CD4-positive, alpha-beta T cell (primary cell): ENCODE data around the gene KRT15. TPM values are rescaled to one million over a fixed set of nuclear protein-coding genes. Genes with fewer than 3 reads are reported as not detected.

Experiments
- ATAC-seq: fragments of 200-7000 bp; cut with Tn5 transposase; one replicate; pipeline ENCODE4 v1.10.0; 2022; ENCODE audit warnings: mild to moderate bottlenecking; ENCODE audit not compliant: poor library complexity
- CTCF ChIA-PET: fragments of 350-600 bp; sonication (Branson Sonifier 250); formaldehyde crosslinking; loops from one replicate; lab custom pipeline; 2021; ENCODE audit warnings: antibody characterized with exemption, inconsistent platforms; lab: Charles Lee
- POLR2A ChIA-PET: fragments of 350-600 bp; sonication (Branson Sonifier 250); formaldehyde crosslinking; loops from one replicate; lab custom pipeline; 2021; ENCODE audit warnings: antibody characterized with exemption, inconsistent platforms; lab: Charles Lee
- DNase-seq, 14 experiments: peaks; one replicate each; pipeline ENCODE4 v3.0.0-alpha.2; 2013 to 2020; ENCODE audit warnings: mixed read lengths in 2 of 14
- H3K27ac ChIP-seq, 2 donors: one replicate each; pipeline versions ENCODE4 v1.5.1 to v1.7.0; 2013; ENCODE audit warnings: low read length in 2 of 2, low read depth in 1 of 2, mild to moderate bottlenecking in 1 of 2
- H3K27me3 ChIP-seq, 2 experiments: 1 replicate in 1 of 2; 2 replicates in 1 of 2; pipeline versions ENCODE4 v1.6.1 to v1.7.0; 2013; ENCODE audit warnings: low read length in 2 of 2, control low read depth in 1 of 2, mild to moderate bottlenecking in 1 of 2, moderate library complexity in 1 of 2; ENCODE audit not compliant: insufficient read depth in 2 of 2, control insufficient read depth in 1 of 2
- H3K36me3 ChIP-seq: one replicate; pipeline ENCODE4 v1.6.1; 2013; ENCODE audit warnings: low read length, control low read depth; ENCODE audit not compliant: insufficient read depth
- H3K4me1 ChIP-seq: one replicate; pipeline ENCODE4 v1.6.1; 2013; ENCODE audit warnings: low read length, control low read depth; ENCODE audit not compliant: insufficient read depth
- H3K4me3 ChIP-seq: one replicate; pipeline ENCODE4 v1.5.1; 2013; ENCODE audit warnings: mild to moderate bottlenecking, low read length, moderate library complexity
- H3K9me3 ChIP-seq, 2 experiments: 1 replicate in 1 of 2; 2 replicates in 1 of 2; pipeline versions ENCODE4 v1.6.1 to v1.7.0; 2013; ENCODE audit warnings: low read length in 2 of 2, mild to moderate bottlenecking in 2 of 2, control low read depth in 1 of 2, moderate library complexity in 1 of 2; ENCODE audit not compliant: control insufficient read depth in 1 of 2, insufficient read depth in 1 of 2
- H3K27ac Mint-ChIP-seq: one replicate; pipeline ENCODE4 v1.8.0; 2020; ENCODE audit warnings: mixed read lengths
- H3K27me3 Mint-ChIP-seq: one replicate; pipeline ENCODE4 v1.8.0; 2021; ENCODE audit warnings: mixed read lengths
- H3K36me3 Mint-ChIP-seq: one replicate; pipeline ENCODE4 v1.8.0; 2021; ENCODE audit warnings: low read depth, mixed read lengths
- H3K4me1 Mint-ChIP-seq: one replicate; pipeline ENCODE4 v1.8.0; 2021; ENCODE audit warnings: low read depth, mixed read lengths
- H3K4me3 Mint-ChIP-seq: one replicate; pipeline ENCODE4 v1.8.0; 2020; ENCODE audit warnings: mild to moderate bottlenecking, mixed read lengths
- H3K9me3 Mint-ChIP-seq: one replicate; pipeline ENCODE4 v1.8.0; 2020; ENCODE audit warnings: mixed read lengths
- CTCF ChIP-seq: fragments of 200-600 bp; IDR thresholded peaks from one replicate; pipeline ENCODE4 v1.8.0; 2022; ENCODE audit warnings: antibody characterized with exemption, mild to moderate bottlenecking
- intact Hi-C, 2 experiments: fragments of 100-400 bp; cut with DNase I in 1 of 2; cut with micrococcal nuclease in 1 of 2; formaldehyde crosslinking; loops; one replicate each; pipeline versions ENCODE4 v1.15.1 to v1.9.0; 2023 to 2025; cut with DNase I, micrococcal nuclease
- total RNA-seq, 174 experiments: library from RNA in 2 of 174; stranded (reverse) in 2 of 174; gene quantifications; one replicate each; pipeline ENCODE4 v1.2.3 and lab custom pipeline; 2021 to 2026

KRT15 gene
- total RNA-seq, 2 experiments from 2014 or later = not detected

GRCh38 chr17:41553987-41554680 lies 35.4 kb upstream of the KRT15 start:
- Mint-ChIP-seq H3K27me3 (peaks cover 38% of the 10 kb centered on the region), H3K4me1 (peaks cover 4% of the 10 kb centered on the region), H3K36me3 (no peaks in the 10 kb centered on the region), H3K9me3 (no peaks in the 10 kb centered on the region), H3K4me3 (no peak overlapping the region), H3K27ac (no peak overlapping the region)
- ATAC-seq = no peak
- DNase-seq = no peak
- CTCF ChIA-PET = interaction anchor here (1.9 kb wide), 1 partner anchor 94 kb away, joined by 8 read pairs; no protein-coding TSS in a partner anchor
- Histone ChIP-seq H3K4me3 (no peak overlapping the region), H3K27me3 (peaks cover 12 to 15% of the 10 kb centered on the region in 2 experiments), H3K4me1 (peaks cover 7% of the 10 kb centered on the region), H3K27ac (no peak overlapping the region), H3K9me3 (no peaks in the 10 kb centered on the region), H3K36me3 (no peaks in the 10 kb centered on the region)
- no peak for TF ChIP-seq CTCF
- intact Hi-C loops = no loop called here
- POLR2A ChIA-PET = no interaction called here

GRCh38 chr17:41553176-41553575 lies 34.5 kb upstream of the KRT15 start:
- Mint-ChIP-seq H3K27me3 (peaks cover 33% of the 10 kb centered on the region), H3K4me3 (no peak overlapping the region), H3K9me3 (no peaks in the 10 kb centered on the region), H3K4me1 (peaks cover 9% of the 10 kb centered on the region), H3K36me3 (no peaks in the 10 kb centered on the region), H3K27ac (no peak overlapping the region)
- Histone ChIP-seq H3K27ac (no peak overlapping the region), H3K4me3 (no peak overlapping the region), H3K9me3 (no peaks in the 10 kb centered on the region), H3K36me3 (no peaks in the 10 kb centered on the region), H3K4me1 (peaks cover 16% of the 10 kb centered on the region), H3K27me3 (peaks cover 6 to 11% of the 10 kb centered on the region in 2 experiments)
- no peak for DNase-seq
- no peak for TF ChIP-seq CTCF
- CTCF ChIA-PET = no interaction called here
- ATAC-seq = no peak
- intact Hi-C loops = no loop called here
- POLR2A ChIA-PET = no interaction called here

GRCh38 chr17:41552455-41552854 lies 33.8 kb upstream of the KRT15 start:
- POLR2A ChIA-PET = no interaction called here
- TF ChIP-seq CTCF = no peak
- Histone ChIP-seq H3K9me3 (no peaks in the 10 kb centered on the region), H3K36me3 (no peaks in the 10 kb centered on the region), H3K4me1 (peaks cover 23% of the 10 kb centered on the region), H3K27ac (no peak overlapping the region), H3K27me3 (peaks cover 6 to 11% of the 10 kb centered on the region in 2 experiments), H3K4me3 (no peak overlapping the region)
- peaks cover 9% of the 10 kb centered on the region for H3K4me1 Mint-ChIP-seq
- H3K36me3 Mint-ChIP-seq = no peaks in the 10 kb centered on the region
- peaks cover 26% of the 10 kb centered on the region for H3K27me3 Mint-ChIP-seq
- intact Hi-C loops = no loop called here
- no peak overlapping the region for H3K27ac Mint-ChIP-seq
- H3K9me3 Mint-ChIP-seq = no peaks in the 10 kb centered on the region
- ATAC-seq (no peak), DNase-seq (no peak)
- no peak overlapping the region for H3K4me3 Mint-ChIP-seq
- CTCF ChIA-PET = no interaction called here
